Aortic smooth muscle cell (primary cell): ENCODE results near the gene INSR. TPM values are rescaled to one million over a fixed set of nuclear protein-coding genes. Genes with fewer than 3 reads are reported as not detected.

Experiments used
- total RNA-seq: library from RNA; depleted of rRNA; stranded (reverse); fragments of >200 nt; gene quantifications from 2 replicates; pipeline ENCODE4 v1.2.3, GENCODE V29; 2014

INSR gene
- total RNA-seq = 16.2 and 19.9 TPM in 2 replicates

DNA sequence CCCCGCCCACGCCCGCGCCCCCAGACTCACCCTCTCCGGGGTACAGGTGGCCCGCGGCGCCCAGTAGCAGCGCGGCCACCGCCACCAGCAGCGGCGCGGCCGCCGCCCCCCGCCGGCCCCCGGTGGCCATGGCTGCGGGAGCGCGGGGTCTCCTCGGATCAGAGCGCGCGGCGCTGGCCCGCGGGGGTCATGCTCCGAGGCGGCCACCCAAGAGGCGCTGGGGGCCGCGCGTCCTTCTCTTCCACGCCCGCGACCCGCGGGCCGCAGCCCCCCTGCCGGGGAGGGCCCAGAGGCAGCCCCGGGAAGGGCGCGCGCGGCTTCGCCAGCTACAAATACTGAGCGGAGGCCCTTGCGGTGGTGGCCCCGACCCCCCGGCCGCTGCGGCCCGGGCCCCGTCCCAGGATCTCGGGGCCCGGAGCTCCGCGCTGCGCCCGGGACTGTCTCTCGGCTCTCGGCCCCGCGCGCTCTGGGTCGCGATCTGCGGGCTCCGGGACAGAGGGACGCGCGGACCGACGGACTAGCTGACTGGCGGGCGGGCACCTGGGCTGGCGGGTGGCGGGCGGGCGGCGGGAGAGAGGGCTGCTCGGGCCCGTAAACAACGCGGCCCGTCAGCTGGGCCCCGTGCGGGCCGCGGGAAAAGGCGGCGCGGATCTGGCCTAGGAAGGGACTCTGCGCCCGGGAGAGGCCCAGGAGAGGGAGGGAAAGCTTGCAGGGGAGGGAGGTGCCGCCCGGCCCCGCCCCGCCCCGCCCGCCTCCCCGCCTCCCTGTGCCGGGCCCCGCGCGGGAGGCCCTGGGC lies at the start of gene INSR:
Gene INSR (minus strand): TSS at position 653 of the 796 bp plus-strand sequence. CDS start 523 bp downstream, at position 130.

GRCh38 chr19:7069042-7069903 lies 224.9 kb downstream of the INSR start, which contains the start of gene ZNF557:
Gene ZNF557, plus strand, starts transcription at chr19:7069703. Its CDS starts 5,372 bp downstream, at chr19:7075075.

Other genes starting within 250 kb of the INSR start
- not detected in 2 replicates for gene MBD3L2, start 245.1 kb downstream of the INSR start, total RNA-seq
- gene MBD3L3, start 235.7 kb downstream of the INSR start, total RNA-seq = not detected in 2 replicates
- gene ZNF557, start 224.7 kb downstream of the INSR start, total RNA-seq = 18.5 and 21.1 TPM in 2 replicates
- gene ARHGEF18, start 54.5 kb upstream of the INSR start, total RNA-seq = 22.7 and 25.2 TPM in 2 replicates
- gene PEX11G, start 194.6 kb upstream of the INSR start, total RNA-seq = 1.7 and 2.7 TPM in 2 replicates
- gene ZNF358, start 221.7 kb upstream of the INSR start, total RNA-seq = 6.6 and 9.5 TPM in 2 replicates
- gene MCOLN1, start 228.2 kb upstream of the INSR start, total RNA-seq = 5.3 and 6.1 TPM in 2 replicates
- 62.2 and 63.2 TPM in 2 replicates for gene PNPLA6, start 241.3 kb upstream of the INSR start, total RNA-seq